MCF 10A (cell line): ENCODE measurements around the gene ZMIZ1. TPM values are rescaled to one million over a fixed set of nuclear protein-coding genes. Genes with fewer than 3 reads are reported as not detected.

ENCODE experiments used
- BruUV-seq: library from RNA; stranded (reverse); fragments of 400-500 nt; replicated peaks from 2 replicates; lab custom pipeline; 2021; lab: Mats Ljungman, UMichigan
- CTCF ChIA-PET: fragments of 300-600 bp; sonication (Branson Sonifier 250); formaldehyde crosslinking; extraction: SDS; loops from one replicate; lab custom pipeline; 2021; ENCODE audit warnings: antibody characterized with exemption, inconsistent platforms; lab: Yijun Ruan, JAX
- POLR2A ChIA-PET: fragments of 300-600, 350-650 bp; sonication (Branson Sonifier 250); formaldehyde crosslinking; extraction: SDS; loops from one replicate; lab custom pipeline; 2020; ENCODE audit warnings: antibody characterized with exemption, inconsistent platforms; lab: Yijun Ruan, JAX
- DNase-seq: peaks from one replicate; pipeline ENCODE4 v3.0.0-alpha.2; 2018; ENCODE audit not compliant: unreplicated experiment
- H3K27ac Mint-ChIP-seq: one replicate; pipeline ENCODE4 v1.8.0; 2022; ENCODE audit warnings: mild to moderate bottlenecking, low read depth, mixed read lengths; ENCODE audit not compliant: unreplicated experiment
- H3K27me3 Mint-ChIP-seq: one replicate; pipeline ENCODE4 v1.8.0; 2022; ENCODE audit warnings: mixed read lengths; ENCODE audit not compliant: insufficient read depth, unreplicated experiment
- H3K36me3 Mint-ChIP-seq: one replicate; pipeline ENCODE4 v1.8.0; 2022; ENCODE audit warnings: mild to moderate bottlenecking, moderate library complexity, mixed read lengths; ENCODE audit not compliant: insufficient read depth, unreplicated experiment
- H3K4me1 Mint-ChIP-seq: one replicate; pipeline ENCODE4 v1.8.0; 2022; ENCODE audit warnings: mixed read lengths; ENCODE audit not compliant: insufficient read depth, unreplicated experiment
- H3K4me3 Mint-ChIP-seq: one replicate; pipeline ENCODE4 v1.8.0; 2022; ENCODE audit warnings: mild to moderate bottlenecking, moderate library complexity, mixed read lengths; ENCODE audit not compliant: unreplicated experiment
- H3K9me3 Mint-ChIP-seq: one replicate; pipeline ENCODE4 v1.8.0; 2022; ENCODE audit warnings: mixed read lengths; ENCODE audit not compliant: unreplicated experiment
- CTCF ChIP-seq: fragments of 200-600 bp; IDR thresholded peaks from one replicate; pipeline ENCODE4 v1.8.0; 2022; ENCODE audit warnings: antibody characterized with exemption, mild to moderate bottlenecking; ENCODE audit not compliant: unreplicated experiment
- intact Hi-C: fragments of 100-400 bp; cut with micrococcal nuclease; formaldehyde crosslinking; loops from 2 replicates; pipeline ENCODE4 v1.14.1; 2022
- total RNA-seq: library from RNA; stranded (reverse); gene quantifications from 2 replicates; pipeline ENCODE4 v1.2.3, GENCODE V29; 2022

The ZMIZ1 gene
- total RNA-seq, 1 experiment from 2014 or later, result 15.5 TPM

DNA sequence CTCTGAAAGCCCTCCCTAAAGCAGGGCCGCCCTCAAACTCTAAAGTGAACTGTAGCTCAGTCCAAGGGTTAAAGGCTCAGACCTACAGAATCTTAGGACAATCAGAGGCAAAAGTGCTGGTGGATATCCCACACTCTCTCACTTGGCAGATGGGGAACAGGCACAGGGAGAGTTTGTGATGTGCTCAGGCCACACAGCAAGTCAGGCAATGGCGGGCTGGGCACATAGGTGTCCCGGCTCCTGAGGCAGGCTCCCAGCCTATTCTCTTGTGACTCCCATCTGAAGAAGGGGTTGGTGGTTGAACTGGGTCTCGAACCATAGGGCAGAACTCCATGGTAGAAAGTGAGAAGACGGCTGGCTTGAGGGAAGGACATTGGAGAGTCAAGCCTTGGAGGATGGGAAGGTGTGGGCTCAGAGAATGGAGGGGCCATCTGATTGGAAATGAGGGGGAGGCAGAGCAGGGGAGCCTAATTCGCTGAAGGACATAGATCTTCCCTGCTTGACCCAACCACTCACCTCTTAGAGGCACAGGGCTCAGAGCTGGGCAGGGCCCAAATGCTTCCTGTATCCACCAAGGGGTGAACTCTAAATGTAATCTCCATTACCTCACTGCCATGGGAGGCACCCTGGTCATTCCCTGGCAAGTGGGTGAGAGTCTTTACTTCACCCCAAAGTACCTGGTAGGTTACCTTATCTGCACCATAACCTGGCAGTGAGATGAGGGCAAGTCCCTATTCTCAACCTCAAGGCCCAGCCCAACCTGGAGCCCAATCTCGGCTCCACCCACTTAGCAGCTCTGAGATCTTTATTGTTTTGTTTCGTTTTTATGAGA is 4.9 kb upstream of the ZMIZ1 start:
- H3K27me3 Mint-ChIP-seq, result no peaks in the 10 kb centered on the region
- no peak for TF ChIP-seq CTCF
- DNase-seq, result no peak
- H3K9me3 Mint-ChIP-seq, result no peaks in the 10 kb centered on the region
- no TSS peak for BruUV-seq
- H3K27ac Mint-ChIP-seq, result peak overlapping the region; percentile 8
- POLR2A ChIA-PET, result no interaction called here
- no peaks in the 10 kb centered on the region for H3K36me3 Mint-ChIP-seq
- intact Hi-C loops, result no loop called here
- H3K4me3 Mint-ChIP-seq, result no peak overlapping the region
- H3K4me1 Mint-ChIP-seq, result peaks cover 6% of the 10 kb centered on the region
- CTCF ChIA-PET, result interaction anchor here (0.7 to 1.6 kb wide), 3 partner anchors 12 to 742 kb away, joined by 3 read pairs; no protein-coding TSS in a partner anchor

- H3K9me3 Mint-ChIP-seq, result no peaks in the 10 kb centered on the region
- peaks cover 6% of the 10 kb centered on the region for H3K4me1 Mint-ChIP-seq
- ChIA-PET POLR2A (no interaction called here), CTCF (interaction anchor here (0.6 to 0.7 kb wide), 3 partner anchors 56 to 408 kb away, joined by 4 to 5 read pairs (median 4); no protein-coding TSS in a partner anchor)
- H3K36me3 Mint-ChIP-seq, result no peaks in the 10 kb centered on the region
- no peak for DNase-seq
- BruUV-seq, result no TSS peak
- intact Hi-C loops, result loop anchor here (5.0 kb wide), 1 partner anchor 138 kb away; no protein-coding TSS in a partner anchor
- no peak overlapping the region for H3K4me3 Mint-ChIP-seq
- TF ChIP-seq CTCF, result no peak
- no peaks in the 10 kb centered on the region for H3K27me3 Mint-ChIP-seq
- no peak overlapping the region for H3K27ac Mint-ChIP-seq
Measured at GRCh38 chr10:79065091-79065551, 3.6 kb upstream of the ZMIZ1 start.

DNA sequence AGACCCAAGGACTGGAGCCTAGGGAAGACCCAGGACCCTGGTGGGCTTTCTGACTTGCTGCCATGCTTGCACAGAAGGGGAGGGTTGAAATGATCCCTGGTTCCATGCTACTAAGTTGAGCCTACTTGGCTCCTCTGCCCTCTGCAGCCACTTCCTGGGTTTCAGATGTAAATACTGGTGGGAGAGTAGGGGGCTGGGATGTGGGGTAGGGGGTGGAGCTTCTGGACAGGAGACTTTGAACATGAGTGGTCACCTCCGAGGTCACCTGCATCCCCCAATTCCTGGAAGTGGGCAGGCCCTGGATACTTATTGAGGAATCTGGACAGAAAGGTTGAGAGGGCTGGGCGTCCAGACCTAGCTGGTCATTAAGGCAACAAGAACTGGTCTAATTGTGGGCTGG is 2.9 kb upstream of the ZMIZ1 start:
- POLR2A ChIA-PET, result interaction anchor here (0.9 to 2.1 kb wide), 3 partner anchors 9 to 91 kb away, joined by 3 to 11 read pairs (median 4); no protein-coding TSS in a partner anchor
- no peaks in the 10 kb centered on the region for H3K9me3 Mint-ChIP-seq
- intact Hi-C loops, result loop anchor here (5.0 kb wide), 1 partner anchor 139 kb away; no protein-coding TSS in a partner anchor
- H3K27me3 Mint-ChIP-seq, result no peaks in the 10 kb centered on the region
- no peaks in the 10 kb centered on the region for H3K36me3 Mint-ChIP-seq
- CTCF ChIA-PET, result interaction anchor here (0.6 to 1.3 kb wide), 6 partner anchors 10 to 1554 kb away, joined by 3 to 5 read pairs (median 3); no protein-coding TSS in a partner anchor
- no peak for TF ChIP-seq CTCF
- H3K4me1 Mint-ChIP-seq, result peaks cover 6% of the 10 kb centered on the region
- H3K4me3 Mint-ChIP-seq, result no peak overlapping the region
- no peak for DNase-seq
- BruUV-seq, result no TSS peak
- no peak overlapping the region for H3K27ac Mint-ChIP-seq
